ENCODE measurements around the gene TSHZ2.

DNA sequence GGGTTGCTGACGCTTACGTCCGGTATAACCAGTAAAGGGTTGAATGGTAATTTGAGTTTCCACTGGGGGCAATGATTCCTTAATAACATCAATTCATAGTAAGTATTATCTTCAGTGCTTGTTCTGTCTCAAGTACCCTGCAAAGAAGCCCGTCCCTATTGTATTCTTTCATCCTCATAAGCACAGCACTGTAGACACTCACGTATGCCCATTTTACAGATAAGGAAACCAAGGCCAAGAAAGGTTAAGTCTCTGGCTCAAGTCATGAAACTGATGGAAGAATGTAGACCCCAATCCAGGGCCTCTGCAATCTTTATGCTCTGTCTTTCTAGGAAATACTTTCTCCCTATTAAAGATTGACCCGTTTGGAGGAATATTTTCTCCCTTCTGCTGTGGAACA is 370.3 kb downstream of the TSHZ2 start:
- TF ChIP-seq CTBP1 (IDR thresholded peaks at IDR 0.05; ENCODE audit: borderline replicate concordance), result no peak
- no peak for TF ChIP-seq FOXM1 (IDR thresholded peaks at IDR 0.05; ENCODE audit: borderline replicate concordance)
- no peak for TF ChIP-seq SP1 (IDR thresholded peaks at IDR 0.05)
- TF ChIP-seq BHLHE40 (IDR thresholded peaks at IDR 0.05; ENCODE audit: borderline replicate concordance), result no peak
- TF ChIP-seq, protein P1, sequence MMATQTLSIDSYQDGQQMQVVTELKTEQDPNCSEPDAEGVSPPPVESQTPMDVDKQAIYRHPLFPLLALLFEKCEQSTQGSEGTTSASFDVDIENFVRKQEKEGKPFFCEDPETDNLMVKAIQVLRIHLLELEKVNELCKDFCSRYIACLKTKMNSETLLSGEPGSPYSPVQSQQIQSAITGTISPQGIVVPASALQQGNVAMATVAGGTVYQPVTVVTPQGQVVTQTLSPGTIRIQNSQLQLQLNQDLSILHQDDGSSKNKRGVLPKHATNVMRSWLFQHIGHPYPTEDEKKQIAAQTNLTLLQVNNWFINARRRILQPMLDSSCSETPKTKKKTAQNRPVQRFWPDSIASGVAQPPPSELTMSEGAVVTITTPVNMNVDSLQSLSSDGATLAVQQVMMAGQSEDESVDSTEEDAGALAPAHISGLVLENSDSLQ (IDR thresholded peaks at IDR 0.05), result no peak
- no peak for TF ChIP-seq FOXA1 (IDR thresholded peaks at IDR 0.05)

Data from HEK293T (cell line).